Measurements from ENCODE around the gene POP5. TPM values are rescaled to one million over a fixed set of nuclear protein-coding genes. Genes with fewer than 3 reads are reported as not detected.

POP5 gene
- total and polyA plus RNA-seq, 8 donors = 37.9 to 52.6 (median 49.6) TPM

GRCh38 chr12:120563495-120563894 is 17.7 kb downstream of the POP5 start:
- Histone ChIP-seq H3K4me1 (no peaks in the 10 kb centered on the region), H3K4me3 (no peak overlapping the region), H3K27ac (no peak overlapping the region), H3K36me3 (peaks cover 17 to 100% of the 10 kb centered on the region in 2 donors), H3K9me3 (no peaks in the 10 kb centered on the region), H3K27me3 (no peaks in the 10 kb centered on the region)
- intact Hi-C loops (cut with DNase I) = no loop called here
- ATAC-seq = no peak
- no peak for TF ChIP-seq CTCF (IDR thresholded peaks at IDR 0.05)
- DNase-seq = no peak

- ATAC-seq (no peak), DNase-seq (no peak)
- no peaks in the 10 kb centered on the region for H3K9me3 ChIP-seq
- intact Hi-C loops (cut with DNase I) = no loop called here
- H3K36me3 ChIP-seq = peaks cover 17 to 100% of the 10 kb centered on the region in 2 donors
- no peak for TF ChIP-seq CTCF (IDR thresholded peaks at IDR 0.05)
- H3K27me3 ChIP-seq = no peaks in the 10 kb centered on the region
- H3K4me1 ChIP-seq = no peaks in the 10 kb centered on the region
- no peak overlapping the region for H3K27ac ChIP-seq
- H3K4me3 ChIP-seq = no peak overlapping the region
These were observed 18.3 kb downstream of the POP5 start for GRCh38 chr12:120562906-120563305.

- ATAC-seq (no peak), DNase-seq (no peak)
- TF ChIP-seq CTCF (IDR thresholded peaks at IDR 0.05) = no peak
- H3K4me1 ChIP-seq = peaks cover 0 to 16% of the 10 kb centered on the region in 2 donors
- H3K9me3 ChIP-seq = no peaks in the 10 kb centered on the region
- H3K4me3 ChIP-seq = no peak overlapping the region
- H3K27me3 ChIP-seq = no peaks in the 10 kb centered on the region
- intact Hi-C loops (cut with DNase I) = no loop called here
- no peak overlapping the region for H3K27ac ChIP-seq
- H3K36me3 ChIP-seq = peaks cover 8 to 98% of the 10 kb centered on the region in 2 donors
These were observed 23.6 kb downstream of the POP5 start for GRCh38 chr12:120557589-120557988.

- TF ChIP-seq CTCF (IDR thresholded peaks at IDR 0.05) = no peak
- Histone ChIP-seq H3K27ac (no peak overlapping the region), H3K4me1 (peaks cover 14 to 45% of the 10 kb centered on the region in 2 donors), H3K9me3 (no peaks in the 10 kb centered on the region), H3K4me3 (no peak overlapping the region), H3K27me3 (no peaks in the 10 kb centered on the region), H3K36me3 (peaks cover 8 to 75% of the 10 kb centered on the region in 2 donors)
- no peak for DNase-seq
- ATAC-seq = no peak
- intact Hi-C loops (cut with DNase I) = no loop called here
These were observed 26.5 kb downstream of the POP5 start for GRCh38 chr12:120554678-120555077.

- Histone ChIP-seq H3K27me3 (no peaks in the 10 kb centered on the region), H3K4me3 (no peak overlapping the region), H3K4me1 (peaks cover 23 to 83% of the 10 kb centered on the region in 2 donors), H3K9me3 (no peaks in the 10 kb centered on the region), H3K27ac (no peak overlapping the region), H3K36me3 (peaks cover 3 to 64% of the 10 kb centered on the region in 2 donors)
- DNase-seq = no peak
- intact Hi-C loops (cut with DNase I) = no loop called here
- no peak for TF ChIP-seq CTCF (IDR thresholded peaks at IDR 0.05)
- no peak for ATAC-seq
These were observed 35.2 kb downstream of the POP5 start for GRCh38 chr12:120546050-120546386.

All from left lung (tissue), 10 donors.